ENCODE measurements around the gene DOCK1. TPM values are rescaled to one million over a fixed set of nuclear protein-coding genes. Genes with fewer than 3 reads are reported as not detected.

DOCK1 gene
- total RNA-seq, 2 donors from 2014 or later, result 41.2 to 56.0 TPM

DNA sequence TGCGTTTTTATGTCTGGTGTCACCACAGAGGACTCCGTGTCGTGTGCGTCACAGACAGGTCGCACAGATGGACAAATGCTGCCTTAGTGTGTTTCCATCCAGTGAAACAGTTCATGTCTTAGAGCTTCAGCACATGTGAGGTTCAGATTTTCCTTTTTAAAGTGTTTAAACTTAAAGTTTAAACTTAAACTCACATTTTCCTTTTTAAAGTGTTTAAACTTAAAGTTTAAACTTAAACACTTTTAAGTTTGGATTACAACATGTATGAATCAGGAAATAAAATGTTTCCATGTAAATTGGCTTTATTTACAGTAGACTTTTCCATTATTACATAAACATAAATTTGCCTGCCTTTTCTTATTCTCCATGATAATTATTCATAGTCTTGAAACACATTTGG is 223.9 kb downstream of the DOCK1 start:
- intact Hi-C loops (cut with DNase I), result no loop called here
- Histone ChIP-seq H3K27ac (no peak overlapping the region), H3K36me3 (no peaks in the 10 kb centered on the region), H3K27me3 (replicated peaks; ENCODE audit: insufficient read depth) (no peaks in the 10 kb centered on the region), H3K4me1 (replicated peaks) (no peaks in the 10 kb centered on the region), H3K4me3 (no peak overlapping the region), H3K9me3 (no peaks in the 10 kb centered on the region)
- TF ChIP-seq, protein P1, sequence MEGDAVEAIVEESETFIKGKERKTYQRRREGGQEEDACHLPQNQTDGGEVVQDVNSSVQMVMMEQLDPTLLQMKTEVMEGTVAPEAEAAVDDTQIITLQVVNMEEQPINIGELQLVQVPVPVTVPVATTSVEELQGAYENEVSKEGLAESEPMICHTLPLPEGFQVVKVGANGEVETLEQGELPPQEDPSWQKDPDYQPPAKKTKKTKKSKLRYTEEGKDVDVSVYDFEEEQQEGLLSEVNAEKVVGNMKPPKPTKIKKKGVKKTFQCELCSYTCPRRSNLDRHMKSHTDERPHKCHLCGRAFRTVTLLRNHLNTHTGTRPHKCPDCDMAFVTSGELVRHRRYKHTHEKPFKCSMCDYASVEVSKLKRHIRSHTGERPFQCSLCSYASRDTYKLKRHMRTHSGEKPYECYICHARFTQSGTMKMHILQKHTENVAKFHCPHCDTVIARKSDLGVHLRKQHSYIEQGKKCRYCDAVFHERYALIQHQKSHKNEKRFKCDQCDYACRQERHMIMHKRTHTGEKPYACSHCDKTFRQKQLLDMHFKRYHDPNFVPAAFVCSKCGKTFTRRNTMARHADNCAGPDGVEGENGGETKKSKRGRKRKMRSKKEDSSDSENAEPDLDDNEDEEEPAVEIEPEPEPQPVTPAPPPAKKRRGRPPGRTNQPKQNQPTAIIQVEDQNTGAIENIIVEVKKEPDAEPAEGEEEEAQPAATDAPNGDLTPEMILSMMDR (IDR thresholded peaks at IDR 0.05), result no peak
- TF ChIP-seq POLR2AphosphoS5 (IDR thresholded peaks at IDR 0.05), result no peak
- TF ChIP-seq POLR2A (IDR thresholded peaks at IDR 0.05), result no peak
- DNase-seq (ENCODE audit: low spot score), result no peak
- 88% methylated on average over 5 of the region's 5 CpGs for WGBS

DNA sequence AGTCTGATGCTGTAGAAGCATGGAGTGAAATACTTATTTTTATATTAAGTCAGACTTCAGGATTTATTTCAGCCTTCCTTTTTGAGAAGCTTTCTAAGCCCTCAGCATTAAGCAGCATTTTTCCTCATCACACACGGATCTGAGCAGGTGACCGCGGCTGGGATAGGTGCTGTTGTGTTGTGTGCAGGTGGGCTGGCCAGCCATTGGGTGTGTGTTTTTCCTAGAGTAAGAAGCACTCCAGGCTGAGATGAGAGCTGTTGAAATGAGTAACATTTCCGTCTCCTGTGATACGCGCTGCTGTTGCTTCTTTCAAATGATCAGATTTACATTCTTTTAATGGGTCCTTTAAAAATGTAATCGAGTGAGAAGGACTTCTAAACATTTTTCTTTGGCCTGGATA is 227.2 kb downstream of the DOCK1 start:
- 88% methylated on average over 7 of the region's 7 CpGs for WGBS
- H3K36me3 ChIP-seq, result no peaks in the 10 kb centered on the region
- intact Hi-C loops (cut with DNase I), result no loop called here
- no peak for TF ChIP-seq POLR2A (IDR thresholded peaks at IDR 0.05)
- TF ChIP-seq, protein P1 (IDR thresholded peaks at IDR 0.05), result no peak
- no peak for TF ChIP-seq POLR2AphosphoS5 (IDR thresholded peaks at IDR 0.05)
- H3K4me1 ChIP-seq (replicated peaks), result no peaks in the 10 kb centered on the region
- no peak overlapping the region for H3K27ac ChIP-seq
- no peak for DNase-seq (ENCODE audit: low spot score)
- no peaks in the 10 kb centered on the region for H3K27me3 ChIP-seq (replicated peaks; ENCODE audit: insufficient read depth)
- no peaks in the 10 kb centered on the region for H3K9me3 ChIP-seq
- H3K4me3 ChIP-seq, result no peak overlapping the region

DNA sequence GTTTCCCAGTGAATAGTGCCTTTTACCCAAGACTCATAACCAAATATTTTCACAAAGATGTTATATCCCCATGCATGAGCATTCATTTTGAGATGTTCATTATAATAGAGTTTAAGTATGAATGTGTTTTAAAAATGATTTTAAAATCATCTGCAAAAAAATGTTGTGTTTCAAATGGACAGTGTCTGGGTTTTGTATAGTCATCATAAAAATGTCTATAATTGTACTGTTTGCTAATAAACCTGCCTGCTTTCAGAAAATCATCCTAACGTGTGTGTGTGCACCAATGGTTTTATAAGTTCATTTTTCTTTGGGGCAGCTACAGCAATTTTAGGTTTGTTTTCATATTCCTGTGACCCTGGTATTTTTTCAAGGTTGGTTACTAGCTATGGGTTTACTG is 228.0 kb downstream of the DOCK1 start:
- intact Hi-C loops (cut with DNase I), result no loop called here
- no peaks in the 10 kb centered on the region for H3K36me3 ChIP-seq
- no peak for DNase-seq (ENCODE audit: low spot score)
- 72% methylated on average over 1 of the region's 1 CpG for WGBS
- H3K27me3 ChIP-seq (replicated peaks; ENCODE audit: insufficient read depth), result no peaks in the 10 kb centered on the region
- no peak overlapping the region for H3K27ac ChIP-seq
- H3K4me3 ChIP-seq, result no peak overlapping the region
- no peaks in the 10 kb centered on the region for H3K4me1 ChIP-seq (replicated peaks)
- no peak for TF ChIP-seq POLR2AphosphoS5 (IDR thresholded peaks at IDR 0.05)
- no peak for TF ChIP-seq POLR2A (IDR thresholded peaks at IDR 0.05)
- TF ChIP-seq, protein P1 (IDR thresholded peaks at IDR 0.05), result no peak
- no peaks in the 10 kb centered on the region for H3K9me3 ChIP-seq

GRCh38 chr10:127133672-127134500 is 228.7 kb downstream of the DOCK1 start:
- Histone ChIP-seq H3K4me3 (no peak overlapping the region), H3K9me3 (no peaks in the 10 kb centered on the region), H3K4me1 (replicated peaks) (no peaks in the 10 kb centered on the region), H3K36me3 (no peaks in the 10 kb centered on the region), H3K27me3 (replicated peaks; ENCODE audit: insufficient read depth) (no peaks in the 10 kb centered on the region), H3K27ac (no peak overlapping the region)
- intact Hi-C loops (cut with DNase I), result no loop called here
- DNase-seq (ENCODE audit: low spot score), result no peak
- WGBS, result 67% methylated on average over 2 of the region's 2 CpGs
- TF ChIP-seq POLR2AphosphoS5 (IDR thresholded peaks at IDR 0.05), result no peak
- no peak for TF ChIP-seq POLR2A (IDR thresholded peaks at IDR 0.05)
- TF ChIP-seq, protein P1 (IDR thresholded peaks at IDR 0.05), result no peak
